ENCODE results near the gene HOXD1.

DNA sequence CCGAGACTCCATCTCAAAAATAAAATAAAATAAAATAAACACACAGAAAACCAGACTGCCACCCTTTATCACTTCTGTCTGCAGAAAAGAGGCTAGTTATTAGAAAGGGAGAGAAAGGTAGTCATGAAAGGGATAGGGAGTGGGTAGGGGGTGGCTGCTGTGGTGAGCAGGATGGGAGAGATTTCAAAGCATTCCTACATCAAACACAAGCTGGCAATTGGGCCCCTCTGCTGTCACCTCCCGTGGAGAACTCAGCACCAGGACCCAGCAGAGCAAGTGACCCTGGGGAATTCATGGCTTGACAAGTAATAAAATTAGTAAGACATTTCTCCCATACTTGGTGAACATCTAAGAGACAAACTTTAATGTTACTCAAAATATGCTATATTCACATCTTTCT, 3.7 kb upstream of the HOXD1 start:
- TF ChIP-seq EZH2 (IDR thresholded peaks at IDR 0.05; ENCODE audit: borderline replicate concordance, low read depth, low read length, severe bottlenecking), result no peak
- TF ChIP-seq, protein P1, sequence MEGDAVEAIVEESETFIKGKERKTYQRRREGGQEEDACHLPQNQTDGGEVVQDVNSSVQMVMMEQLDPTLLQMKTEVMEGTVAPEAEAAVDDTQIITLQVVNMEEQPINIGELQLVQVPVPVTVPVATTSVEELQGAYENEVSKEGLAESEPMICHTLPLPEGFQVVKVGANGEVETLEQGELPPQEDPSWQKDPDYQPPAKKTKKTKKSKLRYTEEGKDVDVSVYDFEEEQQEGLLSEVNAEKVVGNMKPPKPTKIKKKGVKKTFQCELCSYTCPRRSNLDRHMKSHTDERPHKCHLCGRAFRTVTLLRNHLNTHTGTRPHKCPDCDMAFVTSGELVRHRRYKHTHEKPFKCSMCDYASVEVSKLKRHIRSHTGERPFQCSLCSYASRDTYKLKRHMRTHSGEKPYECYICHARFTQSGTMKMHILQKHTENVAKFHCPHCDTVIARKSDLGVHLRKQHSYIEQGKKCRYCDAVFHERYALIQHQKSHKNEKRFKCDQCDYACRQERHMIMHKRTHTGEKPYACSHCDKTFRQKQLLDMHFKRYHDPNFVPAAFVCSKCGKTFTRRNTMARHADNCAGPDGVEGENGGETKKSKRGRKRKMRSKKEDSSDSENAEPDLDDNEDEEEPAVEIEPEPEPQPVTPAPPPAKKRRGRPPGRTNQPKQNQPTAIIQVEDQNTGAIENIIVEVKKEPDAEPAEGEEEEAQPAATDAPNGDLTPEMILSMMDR (IDR thresholded peaks at IDR 0.05; ENCODE audit: borderline replicate concordance, extremely low read depth, low read length, poor library complexity, severe bottlenecking), result no peak

Data from DND-41 (cell line).